Measurements from ENCODE around the gene GLT1D1.
"Not testable (repeated sequence)": the region's sequence is repeated elsewhere in the genome, so short reads cannot be mapped to it uniquely, and the experiment has no call there.

Gene GLT1D1

DNA sequence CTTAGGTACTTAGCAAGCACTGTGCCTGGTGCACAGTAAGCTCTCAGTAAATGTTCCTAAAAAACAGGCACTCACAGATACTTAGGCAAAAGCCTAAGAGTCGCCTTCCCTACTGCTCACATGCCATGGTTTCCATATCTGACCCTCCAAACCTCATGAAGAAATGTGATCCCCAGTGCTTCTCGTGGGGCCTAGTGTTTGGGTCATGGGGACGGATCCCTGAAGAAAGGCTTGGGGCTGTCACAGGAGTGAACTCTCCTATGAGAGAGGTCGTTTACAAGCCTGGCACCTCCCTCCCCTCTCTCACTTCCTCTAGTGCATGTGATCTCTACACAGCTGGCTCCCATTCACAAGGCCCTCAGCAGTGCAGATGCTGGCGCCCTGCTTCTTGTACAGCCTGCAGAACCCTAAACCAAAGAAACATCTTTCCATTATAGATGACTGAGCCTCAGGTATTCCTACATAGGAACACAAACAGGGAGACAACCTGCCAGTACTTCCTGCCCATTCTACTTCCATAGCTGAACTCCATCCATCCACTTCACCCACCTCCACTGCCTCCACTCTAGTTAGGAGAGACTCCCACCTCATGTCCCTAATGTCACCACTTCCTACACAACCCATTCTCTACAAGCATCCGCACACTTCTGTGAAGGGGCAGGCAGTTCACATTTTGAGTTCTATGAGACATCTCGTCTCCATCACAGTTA lies 32.4 kb upstream of the GLT1D1 start:
- DNase-seq: no peak

DNA sequence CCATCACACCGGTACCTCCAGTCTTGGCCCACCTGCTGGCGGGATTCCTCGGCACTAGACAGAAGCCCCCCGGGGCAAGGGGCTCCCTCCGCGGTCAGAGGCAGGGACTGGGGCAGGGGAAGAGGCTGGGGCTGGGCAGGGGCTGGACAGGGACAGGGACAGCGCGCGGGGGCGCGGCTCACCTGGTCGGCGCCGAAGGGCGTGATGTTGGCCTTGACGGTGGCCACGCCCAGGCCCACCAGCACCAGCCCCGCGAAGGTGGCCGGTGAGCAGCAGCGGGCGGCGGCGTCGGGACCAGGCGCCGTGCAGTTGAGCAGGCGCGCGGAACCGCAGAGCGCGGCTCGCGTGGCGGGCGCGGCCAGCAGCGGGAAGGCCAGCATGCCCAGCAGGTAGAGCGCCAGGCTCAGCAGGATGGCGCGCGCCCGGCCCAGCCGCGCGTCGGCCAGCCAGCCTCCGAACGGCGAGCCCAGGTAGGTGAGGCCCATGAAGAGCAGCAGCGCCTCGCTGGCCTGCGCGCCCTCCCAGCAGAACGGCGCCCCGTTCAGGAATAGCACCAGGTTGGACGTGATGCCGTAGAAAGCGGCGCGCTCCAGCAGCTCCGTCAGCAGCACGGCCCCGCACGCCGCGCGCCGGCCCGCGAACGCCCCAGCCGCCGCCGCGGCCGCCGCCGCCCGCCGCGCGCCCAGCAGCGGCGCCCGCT lies 29.9 kb upstream of the GLT1D1 start:
- no peak for DNase-seq

- DNase-seq: peak; percentile 95
Observed at GRCh38 chr12:128823916-128824839, 29.1 kb upstream of the GLT1D1 start, which contains the start of gene SLC15A4. Gene SLC15A4, minus strand, starts transcription at chr12:128823958. Its CDS starts 15 bp downstream, at chr12:128823943.

GRCh38 chr12:128825835-128826234 lies 27.4 kb upstream of the GLT1D1 start:
- no peak for DNase-seq

GRCh38 chr12:128827724-128828123 lies 25.6 kb upstream of the GLT1D1 start:
- DNase-seq: no peak

- DNase-seq: no peak
Observed at GRCh38 chr12:128829861-128830504, 23.3 kb upstream of the GLT1D1 start.

GRCh38 chr12:128830505-128830893 lies 22.8 kb upstream of the GLT1D1 start:
- no peak for DNase-seq

DNA sequence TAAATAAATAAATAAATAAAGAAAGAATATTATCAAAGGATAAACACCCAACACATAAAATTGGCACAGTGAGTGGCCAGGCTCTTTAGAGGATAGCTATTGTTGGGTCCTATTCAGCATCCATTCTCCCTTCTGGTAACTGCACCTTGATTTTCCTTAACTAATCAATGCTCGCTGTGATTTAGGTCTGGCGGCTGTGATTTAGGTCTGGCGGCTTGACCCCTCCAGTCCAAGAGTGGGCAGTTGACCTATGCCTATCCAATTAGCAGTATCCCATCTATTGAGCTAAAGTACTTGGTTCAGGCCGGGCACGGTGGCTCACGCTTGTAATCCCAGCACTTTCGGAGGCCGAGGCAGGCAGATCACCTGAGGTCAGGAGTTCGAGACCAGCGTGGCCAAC lies 19.9 kb upstream of the GLT1D1 start:
- no peak for DNase-seq

DNA sequence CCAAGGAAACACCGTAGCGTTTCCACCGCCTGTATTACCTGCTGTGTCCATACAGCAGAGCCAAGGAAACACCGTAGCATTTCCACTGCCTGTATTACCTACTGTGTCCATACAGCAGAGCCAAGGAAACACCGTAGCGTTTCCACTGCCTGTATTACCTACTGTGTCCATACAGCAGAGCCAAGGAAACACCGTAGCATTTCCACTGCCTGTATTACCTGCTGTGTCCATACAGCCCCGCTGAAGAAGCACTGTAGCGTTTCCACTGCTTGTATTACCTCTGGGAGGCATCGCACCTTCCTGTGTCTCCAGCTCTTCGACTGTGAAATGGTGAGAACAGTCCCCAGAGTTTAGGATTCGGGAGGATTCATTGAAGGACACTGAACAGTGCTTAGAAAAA lies 13.4 kb upstream of the GLT1D1 start:
- not testable (repeated sequence) for DNase-seq

- no peak for DNase-seq
Observed at GRCh38 chr12:128840862-128841468, 12.3 kb upstream of the GLT1D1 start.

GRCh38 chr12:128842579-128842978 lies 10.7 kb upstream of the GLT1D1 start:
- no peak for DNase-seq

GRCh38 chr12:128843538-128843937 lies 9.7 kb upstream of the GLT1D1 start:
- DNase-seq: no peak

- DNase-seq: no peak
Observed at GRCh38 chr12:128844031-128844635, 9.1 kb upstream of the GLT1D1 start.

- not testable (repeated sequence) for DNase-seq
Observed at GRCh38 chr12:128846671-128847070, 6.6 kb upstream of the GLT1D1 start.

DNA sequence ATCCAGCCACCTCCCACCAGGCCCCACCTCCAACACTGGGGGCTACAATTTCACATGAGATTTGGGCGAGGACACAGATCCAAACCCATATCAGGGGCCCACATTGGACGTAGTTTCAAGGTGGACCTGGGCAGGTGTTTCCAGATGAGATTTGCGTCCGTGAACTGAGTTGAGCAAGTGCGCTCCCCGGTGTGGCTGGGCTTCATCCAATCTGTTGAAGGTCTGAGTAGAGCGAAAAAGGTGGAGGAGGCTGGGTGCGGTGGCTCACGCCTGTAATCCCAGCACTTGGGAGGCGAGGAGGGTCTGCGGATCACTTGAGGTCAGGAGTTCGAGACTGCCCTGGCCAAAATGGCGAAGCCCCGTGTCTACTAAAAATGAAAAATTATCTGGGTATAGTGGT lies 4.9 kb upstream of the GLT1D1 start:
- DNase-seq: no peak

GRCh38 chr12:128849806-128850205 lies 3.5 kb upstream of the GLT1D1 start:
- DNase-seq: not testable (repeated sequence)

- no peak for DNase-seq
Observed at GRCh38 chr12:128850400-128850799, 2.9 kb upstream of the GLT1D1 start.

GRCh38 chr12:128851429-128851828 lies 1.8 kb upstream of the GLT1D1 start:
- not testable (repeated sequence) for DNase-seq

DNA sequence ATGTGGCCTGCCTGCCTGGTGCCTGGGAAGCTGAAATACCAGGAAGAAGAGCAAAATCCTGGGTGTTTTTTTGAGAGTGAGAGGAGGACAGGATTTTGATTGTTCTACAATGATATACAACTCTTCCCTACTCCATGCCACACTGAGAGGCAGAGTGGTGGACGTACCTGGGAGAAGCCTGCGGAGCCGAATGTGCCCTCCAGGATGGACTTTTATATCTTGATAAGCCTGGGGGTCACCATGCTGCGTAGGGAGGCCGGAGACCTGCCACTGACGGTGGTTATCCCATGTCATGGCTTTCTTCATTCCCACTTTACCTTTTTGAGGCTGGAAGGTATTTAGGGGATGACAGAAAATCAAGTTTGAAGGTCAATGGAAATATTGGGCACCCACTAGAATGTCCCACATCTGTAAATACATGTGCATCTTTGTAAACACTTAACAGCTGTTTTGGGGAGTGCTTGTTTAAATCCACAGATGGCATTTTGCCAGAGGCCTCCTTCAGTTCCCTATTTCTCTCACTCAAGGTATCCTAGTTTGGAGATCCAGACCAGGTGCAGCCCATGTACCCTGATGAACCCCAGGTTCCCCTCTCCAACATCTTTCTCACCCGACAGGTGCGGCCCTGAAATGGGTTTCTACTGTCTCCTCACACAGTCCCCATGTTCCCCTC lies 1.1 kb upstream of the GLT1D1 start:
- no peak for DNase-seq

- DNase-seq: no peak
Observed at GRCh38 chr12:128853600-128854197, 421 bp downstream of the GLT1D1 start.
